Tibial nerve (tissue), 4 donors: ENCODE data around the gene TNIP1. TPM values are rescaled to one million over a fixed set of nuclear protein-coding genes. Genes with fewer than 3 reads are reported as not detected.

ENCODE experiments used
- DNase-seq, 2 donors: peaks; one replicate each; pipeline ENCODE4 v3.0.0-alpha.2; 2019; ENCODE audit warnings: low spot score in 2 of 2
- H3K27ac ChIP-seq, 4 donors: fragments of 200-600 bp; sonication (generic) in 3 of 4; one replicate each; pipeline ENCODE4 v1.5.1; 2017 to 2019; ENCODE audit warnings: mild to moderate bottlenecking in 1 of 4
- H3K27me3 ChIP-seq, 2 donors: fragments of 200-600 bp; sonication (generic) in 1 of 2; one replicate each; pipeline versions ENCODE4 v1.5.1 to v1.6.0; 2017 to 2019
- H3K36me3 ChIP-seq, 3 donors: fragments of 200-600 bp; sonication (generic); one replicate each; pipeline ENCODE4 v1.5.1; 2018 to 2019
- H3K4me1 ChIP-seq, 4 donors: fragments of 200-600 bp; sonication (generic) in 3 of 4; one replicate each; pipeline ENCODE4 v1.5.1; 2017 to 2019
- H3K4me3 ChIP-seq, 4 donors: fragments of 200-600 bp; sonication (generic) in 3 of 4; one replicate each; pipeline ENCODE4 v1.5.1; 2017 to 2019; ENCODE audit warnings: mild to moderate bottlenecking in 1 of 4, moderate library complexity in 1 of 4
- H3K9me3 ChIP-seq, 4 donors: fragments of 200-600 bp; sonication (generic) in 3 of 4; one replicate each; pipeline ENCODE4 v1.5.1; 2017 to 2019
- CTCF ChIP-seq, 5 experiments: fragments of 200-600 bp in 3 of 5; fragments of 450-650 bp in 2 of 5; sonication (generic) in 3 of 5; IDR thresholded peaks; one replicate each; pipeline ENCODE4 v1.5.1; 2016 to 2019; ENCODE audit warnings: antibody characterized with exemption in 5 of 5, mild to moderate bottlenecking in 3 of 5, moderate library complexity in 2 of 5
- EP300 ChIP-seq, 2 donors: sonication (generic); formaldehyde crosslinking; IDR thresholded peaks; one replicate each; pipeline ENCODE4 v1.6.1; 2017; ENCODE audit warnings: antibody characterized with exemption in 2 of 2, mild to moderate bottlenecking in 1 of 2
- POLR2A ChIP-seq, 2 donors: fragments of 450-650 bp; IDR thresholded peaks; one replicate each; pipeline ENCODE4 v1.6.1; 2017; ENCODE audit warnings: antibody characterized with exemption in 2 of 2, mild to moderate bottlenecking in 2 of 2, moderate library complexity in 2 of 2
- WGBS, 2 donors: methylation state at CpG; one replicate each; pipeline ENCODE4 v1.1.5; 2018; 5-methylcytosine and 5-hydroxymethylcytosine counted together
- total RNA-seq, 4 donors: library from RNA; depleted of rRNA; stranded (reverse); fragments of >200 nt; gene quantifications; one replicate each; pipeline ENCODE4 v1.1.0, GENCODE V29; 2016

TNIP1 gene
- total RNA-seq, 4 donors from 2014 or later, result 91.2 to 108 (median 94.3) TPM

DNA sequence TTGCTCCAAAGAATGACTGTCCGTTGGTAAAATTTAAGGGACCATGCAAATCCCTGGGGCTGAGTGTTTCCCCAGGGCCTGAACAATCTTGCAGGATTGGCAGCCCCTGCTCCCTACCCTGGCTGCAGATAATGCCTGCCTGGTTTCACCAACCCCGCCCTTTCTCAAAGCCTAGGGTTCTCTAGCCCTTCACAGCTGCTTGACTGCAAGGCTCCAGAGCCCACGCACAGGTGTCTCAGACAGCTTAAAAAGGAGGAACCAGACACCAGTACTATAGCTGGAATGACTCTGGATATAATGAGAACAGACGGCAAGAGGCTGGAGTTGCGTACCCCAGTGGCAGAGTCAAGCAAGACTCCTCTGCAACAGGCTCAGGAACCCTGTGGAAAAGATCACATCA is 25.2 kb upstream of the TNIP1 start:
- WGBS, 2 donors, result 83 to 89% methylated on average over 5 of the region's 5 CpGs
- H3K36me3 ChIP-seq, result peaks cover 0 to 94% (median 0%) of the 10 kb centered on the region in 3 donors
- no peaks in the 10 kb centered on the region for H3K9me3 ChIP-seq
- peaks cover 0 to 14% (median 9%) of the 10 kb centered on the region in 4 donors for H3K4me1 ChIP-seq
- no peak overlapping the region for H3K4me3 ChIP-seq
- no peak for TF ChIP-seq EP300 (IDR thresholded peaks at IDR 0.05)
- no peak for TF ChIP-seq POLR2A (IDR thresholded peaks at IDR 0.05)
- TF ChIP-seq CTCF (IDR thresholded peaks at IDR 0.05), result no peak
- no peak overlapping the region for H3K27ac ChIP-seq
- DNase-seq, result no peak
- no peaks in the 10 kb centered on the region for H3K27me3 ChIP-seq

DNA sequence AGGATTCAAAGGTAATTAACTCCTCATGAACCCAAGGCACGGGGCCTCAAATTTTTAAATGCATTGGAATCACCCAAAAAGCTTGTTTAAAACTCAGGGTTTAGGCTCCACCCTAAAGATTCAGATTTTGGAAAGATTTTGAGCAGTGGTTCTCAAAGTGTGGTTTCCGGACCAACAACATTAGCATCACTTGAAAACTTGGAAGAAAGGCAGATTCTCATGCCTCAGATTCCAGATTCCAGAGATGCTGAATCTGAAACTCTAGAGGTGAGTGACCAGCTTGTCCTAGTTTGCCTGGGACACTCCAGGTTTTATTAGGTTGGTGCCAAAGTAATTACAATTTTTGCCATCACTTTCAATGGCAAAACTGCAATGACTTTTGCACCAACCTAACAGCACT is 24.7 kb upstream of the TNIP1 start:
- H3K36me3 ChIP-seq, result peaks cover 0 to 94% (median 0%) of the 10 kb centered on the region in 3 donors

DNA sequence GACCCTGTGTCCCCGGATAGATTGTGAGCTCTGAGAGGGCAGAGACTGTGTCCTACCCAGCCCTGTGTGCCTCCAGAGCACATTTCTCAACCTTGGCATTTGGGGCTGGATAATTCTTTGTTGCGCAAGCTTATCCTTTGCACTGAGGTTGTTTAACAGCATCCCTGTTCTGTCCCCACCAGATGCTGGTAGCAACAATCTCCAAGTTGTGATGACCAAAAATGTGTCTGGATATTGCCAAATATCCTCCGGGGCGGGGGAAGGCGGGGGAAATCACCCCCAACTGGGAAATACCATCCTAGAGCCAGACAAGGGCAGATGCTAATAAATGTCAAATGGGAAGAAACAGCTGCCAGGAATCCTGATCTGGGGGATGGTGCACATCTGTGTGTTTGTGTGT is 24.0 kb upstream of the TNIP1 start:
- WGBS, 2 donors, result 67 to 73% methylated on average over 5 of the region's 5 CpGs
- Histone ChIP-seq H3K27ac (peak overlapping the region in 3 of 4 donors; percentile 44 to 81 (median 70)), H3K4me1 (peaks cover 0 to 21% (median 9%) of the 10 kb centered on the region in 4 donors), H3K27me3 (no peaks in the 10 kb centered on the region), H3K36me3 (peaks cover 0 to 92% (median 0%) of the 10 kb centered on the region in 3 donors), H3K9me3 (no peaks in the 10 kb centered on the region), H3K4me3 (no peak overlapping the region)
- peak; percentile 56 to 59 for DNase-seq
- no peak for TF ChIP-seq CTCF (IDR thresholded peaks at IDR 0.05)
- TF ChIP-seq EP300 (IDR thresholded peaks at IDR 0.05), result peak in 1 of 2 donors; percentile 83

More for the DNA sequence above, 24.7 kb upstream of the TNIP1 start:
- no peak overlapping the region for H3K4me3 ChIP-seq
- 84 to 87% methylated on average over 2 of the region's 2 CpGs for WGBS, 2 donors
- H3K27ac ChIP-seq, result peak overlapping the region in 2 of 4 donors; percentile 29 to 30
- H3K9me3 ChIP-seq, result no peaks in the 10 kb centered on the region
- no peaks in the 10 kb centered on the region for H3K27me3 ChIP-seq
- TF ChIP-seq POLR2A (IDR thresholded peaks at IDR 0.05) (no peak), CTCF (IDR thresholded peaks at IDR 0.05) (no peak), EP300 (IDR thresholded peaks at IDR 0.05) (no peak)
- H3K4me1 ChIP-seq, result peaks cover 0 to 16% (median 9%) of the 10 kb centered on the region in 4 donors
- no peak for DNase-seq

GRCh38 chr5:151101746-151102145 is 20.9 kb upstream of the TNIP1 start:
- no peak for DNase-seq
- Histone ChIP-seq H3K27me3 (no peaks in the 10 kb centered on the region), H3K9me3 (no peaks in the 10 kb centered on the region), H3K36me3 (peaks cover 0 to 61% (median 0%) of the 10 kb centered on the region in 3 donors), H3K27ac (no peak overlapping the region), H3K4me1 (peaks cover 0 to 24% (median 14%) of the 10 kb centered on the region in 4 donors), H3K4me3 (no peak overlapping the region)
- no peak for TF ChIP-seq CTCF (IDR thresholded peaks at IDR 0.05)
- TF ChIP-seq EP300 (IDR thresholded peaks at IDR 0.05), result no peak
- no peak for TF ChIP-seq POLR2A (IDR thresholded peaks at IDR 0.05)
- WGBS, 2 donors, result 92 to 94% methylated on average over 4 of the region's 4 CpGs

GRCh38 chr5:151101151-151101550 is 20.3 kb upstream of the TNIP1 start:
- TF ChIP-seq EP300 (IDR thresholded peaks at IDR 0.05), result no peak
- no peak for TF ChIP-seq POLR2A (IDR thresholded peaks at IDR 0.05)
- TF ChIP-seq CTCF (IDR thresholded peaks at IDR 0.05), result no peak
- no peaks in the 10 kb centered on the region for H3K27me3 ChIP-seq

More at GRCh38 chr5:151101151-151101550, 20.3 kb upstream of the TNIP1 start:
- 72 to 87% methylated on average over 4 to 9 of the region's 9 CpGs for WGBS, 2 donors
- DNase-seq, result no peak
- Histone ChIP-seq H3K27ac (no peak overlapping the region), H3K36me3 (peaks cover 0 to 57% (median 0%) of the 10 kb centered on the region in 3 donors), H3K4me3 (no peak overlapping the region), H3K4me1 (peaks cover 0 to 30% (median 14%) of the 10 kb centered on the region in 4 donors), H3K9me3 (no peaks in the 10 kb centered on the region)
